ENCODE data around the gene SPESP1. TPM values are rescaled to one million over a fixed set of nuclear protein-coding genes. Genes with fewer than 3 reads are reported as not detected.

SPESP1 gene
- 16.2 and 20.4 TPM in 2 replicates for total RNA-seq (2014; rRNA removed; shearing (Covaris generic))

GRCh38 chr15:68930268-68931022, at the start of gene SPESP1:
SPESP1 (plus strand) TSS chr15:68930525; CDS start chr15:68930654, 129 bp downstream.

Other genes with a start within 250 kb of the SPESP1 start
- 126 and 146 TPM in 2 replicates for gene ANP32A, start 109.6 kb upstream of the SPESP1 start, total RNA-seq (2014; rRNA removed; shearing (Covaris generic))
- 0.11 and 0.13 TPM in 2 replicates for gene NOX5, start 84.2 kb downstream of the SPESP1 start, total RNA-seq (2014; rRNA removed; shearing (Covaris generic))
- gene GLCE, start 230.1 kb downstream of the SPESP1 start, total RNA-seq (2014; rRNA removed; shearing (Covaris generic)): 14.6 and 17.2 TPM in 2 replicates

Data from A375 (cell line).